Mesendoderm (in vitro differentiated cells): Measurements from ENCODE around the gene PCNT.

Source experiments
- DNase-seq: peaks from one replicate; pipeline ENCODE4 v3.0.0; 2013
- H2AK5ac ChIP-seq: 2 replicates; pipeline ENCODE4 v1.6.1; 2013; ENCODE audit warnings: low read length, inconsistent platforms
- H2BK120ac ChIP-seq: 2 replicates; pipeline ENCODE4 v1.6.1; 2013; ENCODE audit warnings: low read depth, mild to moderate bottlenecking, low read length, moderate library complexity, mixed read lengths
- H2BK15ac ChIP-seq: replicated peaks from 2 replicates; pipeline ENCODE4 v1.6.1; 2013; ENCODE audit warnings: low read depth, mild to moderate bottlenecking, moderate library complexity
- H2BK5ac ChIP-seq: 2 replicates; pipeline ENCODE4 v1.6.1; 2013; ENCODE audit warnings: low read length, inconsistent platforms
- H3K18ac ChIP-seq: 2 replicates; pipeline ENCODE4 v1.6.1; 2013; ENCODE audit warnings: mild to moderate bottlenecking, low read length, mixed read lengths
- H3K23ac ChIP-seq: one replicate; pipeline ENCODE4 v1.6.1; 2013; ENCODE audit warnings: low read length
- H3K27ac ChIP-seq: 2 replicates; pipeline ENCODE4 v1.5.1; 2013; ENCODE audit warnings: low read depth, mild to moderate bottlenecking, inconsistent platforms, low read length, moderate library complexity
- H3K27me3 ChIP-seq: 2 replicates; pipeline ENCODE4 v1.6.1; 2013; ENCODE audit warnings: low read length, control low read depth, mild to moderate bottlenecking, inconsistent platforms; ENCODE audit not compliant: insufficient read depth, poor library complexity
- H3K36me3 ChIP-seq: 2 replicates; pipeline ENCODE4 v1.6.1; 2013; ENCODE audit warnings: low read length, inconsistent platforms; ENCODE audit not compliant: control insufficient read depth, insufficient read depth
- H3K4ac ChIP-seq: one replicate; pipeline ENCODE4 v1.6.1; 2013; ENCODE audit warnings: low read depth, mild to moderate bottlenecking, low read length, moderate library complexity
- H3K4me1 ChIP-seq: 2 replicates; pipeline ENCODE4 v1.6.1; 2013; ENCODE audit warnings: low read depth, low read length, inconsistent platforms; ENCODE audit not compliant: control insufficient read depth
- H3K4me2 ChIP-seq: 2 replicates; pipeline ENCODE4 v1.6.1; 2013; ENCODE audit warnings: low read length
- H3K4me3 ChIP-seq: 2 replicates; pipeline ENCODE4 v1.5.1; 2013; ENCODE audit warnings: mild to moderate bottlenecking, low read length
- H3K56ac ChIP-seq: one replicate; pipeline ENCODE4 v1.6.1; 2013; ENCODE audit warnings: low read length
- H3K79me1 ChIP-seq: 2 replicates; pipeline ENCODE4 v1.6.1; 2013; ENCODE audit warnings: low read length, inconsistent platforms
- H3K79me2 ChIP-seq: 2 replicates; pipeline ENCODE4 v1.6.1; 2013; ENCODE audit warnings: mild to moderate bottlenecking, low read length; ENCODE audit not compliant: control insufficient read depth, insufficient read depth
- H3K9ac ChIP-seq: 2 replicates; pipeline ENCODE4 v1.6.1; 2013; ENCODE audit warnings: low read length, inconsistent platforms
- H4K5ac ChIP-seq: one replicate; pipeline ENCODE4 v1.6.1; 2013; ENCODE audit warnings: low read length
- H4K8ac ChIP-seq: one replicate; pipeline ENCODE4 v1.6.1; 2013; ENCODE audit warnings: low read depth, mild to moderate bottlenecking, control low read depth, low read length, moderate library complexity
- WGBS: extraction: QIAGEN DNeasy Blood & Tissue Kit; methylation state at CpG from one replicate; pipeline ENCODE4 v1.1.7; 2013; ENCODE audit warnings: low lambda C conversion rate, missing lambda C conversion rate; ENCODE audit not compliant: insufficient coverage; ENCODE audit errors: extremely low coverage; 5-methylcytosine and 5-hydroxymethylcytosine counted together

The PCNT gene

GRCh38 chr21:46483300-46484295 is 159.6 kb downstream of the PCNT start:
- no peaks in the 10 kb centered on the region for H3K4me1 ChIP-seq
- no peak overlapping the region for H3K4me2 ChIP-seq
- no peak overlapping the region for H2BK5ac ChIP-seq
- H4K5ac ChIP-seq: no peak overlapping the region
- no peaks in the 10 kb centered on the region for H3K27me3 ChIP-seq
- H3K23ac ChIP-seq: no peak overlapping the region
- H3K27ac ChIP-seq: no peak overlapping the region
- H3K79me2 ChIP-seq: no peaks in the 10 kb centered on the region
- no peak overlapping the region for H2BK120ac ChIP-seq
- no CpG with 5 or more reads among the region's 6 CpGs for WGBS
- no peak overlapping the region for H3K9ac ChIP-seq
- no peak overlapping the region for H2AK5ac ChIP-seq
- H3K4ac ChIP-seq: no peak overlapping the region
- no peak for DNase-seq
- H2BK15ac ChIP-seq: no peak overlapping the region
- peaks cover 6% of the 10 kb centered on the region for H3K79me1 ChIP-seq
- H3K36me3 ChIP-seq: no peaks in the 10 kb centered on the region
- H3K18ac ChIP-seq: no peak overlapping the region
- H4K8ac ChIP-seq: no peak overlapping the region
- H3K4me3 ChIP-seq: no peak overlapping the region
- no peak overlapping the region for H3K56ac ChIP-seq

DNA sequence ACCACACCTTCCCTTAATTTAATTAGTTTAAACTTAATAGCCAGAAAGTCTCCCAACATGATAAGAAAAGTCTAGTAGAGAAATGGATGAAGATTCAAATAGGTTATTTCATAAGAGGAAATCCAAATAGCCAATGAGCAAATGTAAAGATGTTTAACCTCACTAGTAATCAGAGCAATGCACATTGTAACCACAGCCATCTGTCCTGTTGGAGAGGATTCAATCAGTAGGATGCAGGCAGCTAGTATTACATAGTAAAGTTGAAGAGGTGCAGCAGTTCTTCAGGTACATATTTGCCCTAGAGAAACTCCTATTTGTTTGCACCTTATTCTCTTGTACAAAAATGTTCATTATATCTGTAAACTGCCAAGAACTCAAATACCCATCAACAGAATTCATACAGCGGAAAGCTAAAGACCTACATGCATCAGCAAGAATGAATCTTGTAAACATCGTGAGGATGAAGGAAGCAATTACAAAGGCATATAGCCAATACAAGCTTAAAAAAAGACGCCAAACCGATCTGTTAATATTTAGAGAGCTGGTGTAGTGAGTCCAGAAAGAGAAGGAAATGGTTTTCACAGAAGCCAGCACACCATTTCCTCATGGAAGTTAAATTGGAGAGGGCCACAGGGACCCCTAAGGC is 162.6 kb downstream of the PCNT start:
- no peak overlapping the region for H3K18ac ChIP-seq
- H3K36me3 ChIP-seq: no peaks in the 10 kb centered on the region
- H2BK120ac ChIP-seq: no peak overlapping the region
- no peak overlapping the region for H3K4me2 ChIP-seq
- H3K27me3 ChIP-seq: no peaks in the 10 kb centered on the region
- no peak overlapping the region for H2BK15ac ChIP-seq
- H3K9ac ChIP-seq: no peak overlapping the region
- no peak overlapping the region for H3K27ac ChIP-seq
- H2AK5ac ChIP-seq: no peak overlapping the region
- no peak overlapping the region for H3K4me3 ChIP-seq
- WGBS: no CpG with 5 or more reads among the region's 4 CpGs
- peaks cover 6% of the 10 kb centered on the region for H3K79me1 ChIP-seq
- DNase-seq: no peak
- H2BK5ac ChIP-seq: no peak overlapping the region
- H3K4me1 ChIP-seq: no peaks in the 10 kb centered on the region
- H3K79me2 ChIP-seq: no peaks in the 10 kb centered on the region
- H4K5ac ChIP-seq: no peak overlapping the region
- H4K8ac ChIP-seq: no peak overlapping the region
- no peak overlapping the region for H3K4ac ChIP-seq
- H3K56ac ChIP-seq: no peak overlapping the region
- H3K23ac ChIP-seq: no peak overlapping the region

- Histone ChIP-seq H4K5ac (no peak overlapping the region), H3K56ac (no peak overlapping the region), H2AK5ac (no peak overlapping the region), H4K8ac (no peak overlapping the region), H3K36me3 (no peaks in the 10 kb centered on the region), H3K9ac (no peak overlapping the region), H2BK15ac (no peak overlapping the region), H3K4me1 (no peaks in the 10 kb centered on the region), H2BK5ac (no peak overlapping the region), H3K4me3 (no peak overlapping the region), H3K79me1 (peaks cover 4% of the 10 kb centered on the region), H3K18ac (no peak overlapping the region), H3K27ac (no peak overlapping the region), H3K79me2 (no peaks in the 10 kb centered on the region), H3K4ac (no peak overlapping the region), H3K27me3 (no peaks in the 10 kb centered on the region), H3K4me2 (no peak overlapping the region), H2BK120ac (no peak overlapping the region), H3K23ac (no peak overlapping the region)
- no peak for DNase-seq
- no CpG with 5 or more reads among the region's 6 CpGs for WGBS
These were observed 165.3 kb downstream of the PCNT start for GRCh38 chr21:46489162-46489663.

DNA sequence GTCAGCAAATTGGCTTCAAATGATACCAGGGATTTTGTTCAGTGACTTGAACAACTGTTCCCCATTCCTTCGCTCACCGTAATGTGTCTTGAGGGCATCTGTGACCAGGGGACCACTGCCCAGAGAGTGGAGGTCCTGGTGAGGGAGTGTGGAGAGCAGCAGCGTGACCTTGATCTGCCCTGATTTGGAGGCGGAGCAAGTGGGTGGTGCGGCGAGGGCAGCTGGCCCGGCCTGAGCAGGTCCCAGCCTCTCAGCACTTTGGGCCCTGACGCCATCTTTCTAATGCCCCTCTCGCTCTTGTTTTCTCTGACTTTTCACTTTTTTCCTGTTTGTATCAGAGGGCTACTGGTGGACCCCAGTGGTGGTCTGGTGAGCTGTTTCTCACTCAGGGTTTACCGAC is 165.8 kb downstream of the PCNT start:
- no peak overlapping the region for H3K18ac ChIP-seq
- no peaks in the 10 kb centered on the region for H3K4me1 ChIP-seq
- no peak overlapping the region for H3K9ac ChIP-seq
- H3K27ac ChIP-seq: no peak overlapping the region
- peaks cover 4% of the 10 kb centered on the region for H3K79me1 ChIP-seq
- no peak for DNase-seq
- WGBS: no CpG with 5 or more reads among the region's 10 CpGs
- no peaks in the 10 kb centered on the region for H3K79me2 ChIP-seq
- H3K27me3 ChIP-seq: no peaks in the 10 kb centered on the region
- H3K23ac ChIP-seq: no peak overlapping the region
- H2BK15ac ChIP-seq: no peak overlapping the region
- H2BK5ac ChIP-seq: no peak overlapping the region
- H2BK120ac ChIP-seq: no peak overlapping the region
- H2AK5ac ChIP-seq: no peak overlapping the region
- H4K8ac ChIP-seq: no peak overlapping the region
- no peak overlapping the region for H3K4me2 ChIP-seq
- no peak overlapping the region for H4K5ac ChIP-seq
- H3K36me3 ChIP-seq: no peaks in the 10 kb centered on the region
- no peak overlapping the region for H3K4me3 ChIP-seq
- no peak overlapping the region for H3K56ac ChIP-seq
- no peak overlapping the region for H3K4ac ChIP-seq

DNA sequence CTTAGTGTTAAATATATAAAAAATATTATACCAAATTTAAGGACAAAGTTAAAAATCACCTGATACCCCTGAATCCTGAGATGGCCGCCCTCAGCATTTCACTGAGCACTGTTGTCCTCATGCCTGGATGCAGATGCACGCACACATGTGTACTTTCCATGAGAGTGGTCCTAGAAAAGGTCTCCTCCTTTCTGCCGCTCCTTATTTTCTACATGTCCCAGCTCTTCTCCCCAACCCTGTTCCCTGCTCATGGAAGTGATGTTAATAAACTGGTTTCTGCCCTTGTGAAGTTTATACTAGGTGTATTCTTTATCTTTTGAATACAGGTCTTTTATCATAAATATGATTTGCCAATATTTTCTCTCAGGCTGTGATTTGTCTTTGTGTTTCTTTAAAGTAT is 167.6 kb downstream of the PCNT start:
- no peak overlapping the region for H2BK120ac ChIP-seq
- no peak overlapping the region for H3K18ac ChIP-seq
- H4K8ac ChIP-seq: no peak overlapping the region
- H2AK5ac ChIP-seq: no peak overlapping the region
- no peak overlapping the region for H3K23ac ChIP-seq
- H3K27ac ChIP-seq: no peak overlapping the region
- H3K79me1 ChIP-seq: peaks cover 4% of the 10 kb centered on the region
- H3K56ac ChIP-seq: no peak overlapping the region
- no peak overlapping the region for H3K4me3 ChIP-seq
- no peak overlapping the region for H3K9ac ChIP-seq
- no peaks in the 10 kb centered on the region for H3K4me1 ChIP-seq
- no peaks in the 10 kb centered on the region for H3K79me2 ChIP-seq
- no peaks in the 10 kb centered on the region for H3K36me3 ChIP-seq
- H2BK15ac ChIP-seq: no peak overlapping the region
- H2BK5ac ChIP-seq: no peak overlapping the region
- WGBS: no CpG with 5 or more reads among the region's 3 CpGs
- no peak overlapping the region for H3K4me2 ChIP-seq
- DNase-seq: no peak
- H3K27me3 ChIP-seq: no peaks in the 10 kb centered on the region
- no peak overlapping the region for H4K5ac ChIP-seq
- H3K4ac ChIP-seq: no peak overlapping the region
